Renal cortical epithelial cell (primary cell): Measurements from ENCODE around the gene ABL1. TPM values are rescaled to one million over a fixed set of nuclear protein-coding genes. Genes with fewer than 3 reads are reported as not detected.

Experiments used
- DNase-seq: peaks from one replicate; pipeline ENCODE4 v3.0.0-alpha.2; 2011; ENCODE audit warnings: low read depth
- total RNA-seq: library from RNA; depleted of rRNA; stranded (reverse); fragments of >200 nt; gene quantifications from 2 replicates; pipeline ENCODE4 v1.2.3, GENCODE V29; 2014

The ABL1 gene
- total RNA-seq, 1 donor from 2014 or later, result 94.1 TPM

- no peak for DNase-seq
Measured at GRCh38 chr9:130849356-130849755, 14.3 kb downstream of the ABL1 start.

GRCh38 chr9:130852801-130853200 lies 17.7 kb downstream of the ABL1 start:
- DNase-seq, result no peak

GRCh38 chr9:130854092-130854491 lies 19.0 kb downstream of the ABL1 start:
- DNase-seq, result no peak

GRCh38 chr9:130854835-130855234 lies 19.8 kb downstream of the ABL1 start:
- no peak for DNase-seq

GRCh38 chr9:130856474-130856873 lies 21.4 kb downstream of the ABL1 start:
- DNase-seq, result no peak

- DNase-seq, result peak; percentile 92
Measured at GRCh38 chr9:130857864-130858738, 23.0 kb downstream of the ABL1 start.

GRCh38 chr9:130858739-130859705 lies 24.0 kb downstream of the ABL1 start:
- no peak for DNase-seq

- DNase-seq, result peak; percentile 92
Measured at GRCh38 chr9:130860458-130861316, 25.6 kb downstream of the ABL1 start.

- no peak for DNase-seq
Measured at GRCh38 chr9:130861372-130862180, 26.5 kb downstream of the ABL1 start.

- no peak for DNase-seq
Measured at GRCh38 chr9:130862217-130862616, 27.2 kb downstream of the ABL1 start.

GRCh38 chr9:130862747-130863146 lies 27.7 kb downstream of the ABL1 start:
- no peak for DNase-seq

GRCh38 chr9:130864541-130864940 lies 29.5 kb downstream of the ABL1 start:
- DNase-seq, result no peak

GRCh38 chr9:130865921-130866320 lies 30.9 kb downstream of the ABL1 start:
- DNase-seq, result no peak

- peak; percentile 89 for DNase-seq
Measured at GRCh38 chr9:130866474-130866965, 31.5 kb downstream of the ABL1 start.

GRCh38 chr9:130867556-130867955 lies 32.5 kb downstream of the ABL1 start:
- no peak for DNase-seq

GRCh38 chr9:130868230-130868629 lies 33.2 kb downstream of the ABL1 start:
- no peak for DNase-seq

- DNase-seq, result no peak
Measured at GRCh38 chr9:130869250-130869649, 34.2 kb downstream of the ABL1 start.

GRCh38 chr9:130870491-130871381 lies 35.7 kb downstream of the ABL1 start:
- peak; percentile 76 for DNase-seq

- no peak for DNase-seq
Measured at GRCh38 chr9:130871395-130872062, 36.5 kb downstream of the ABL1 start.
